HFF-Myc (cell line): ENCODE measurements around the gene FAM240A.
"Not testable (repeated sequence)": the region's sequence is repeated elsewhere in the genome, so short reads cannot be mapped to it uniquely, and the experiment has no call there.

ENCODE experiments used
- DNase-seq: peaks from one replicate; pipeline ENCODE4 v3.0.0-alpha.2; 2011; ENCODE audit warnings: low read depth; ENCODE audit errors: extremely low read depth
- H3K4me3 ChIP-seq: replicated peaks from 2 replicates; pipeline ENCODE4 v1.5.1; 2011; ENCODE audit warnings: low read depth, mild to moderate bottlenecking, control low read depth, low read length
- TF ChIP-seq, protein P1 (sequence below): IDR thresholded peaks from 2 replicates; pipeline ENCODE4 v1.5.1; 2012; ENCODE audit warnings: mild to moderate bottlenecking, low read depth, low read length, control low read depth; ENCODE audit errors: missing control alignments

Gene FAM240A

DNA sequence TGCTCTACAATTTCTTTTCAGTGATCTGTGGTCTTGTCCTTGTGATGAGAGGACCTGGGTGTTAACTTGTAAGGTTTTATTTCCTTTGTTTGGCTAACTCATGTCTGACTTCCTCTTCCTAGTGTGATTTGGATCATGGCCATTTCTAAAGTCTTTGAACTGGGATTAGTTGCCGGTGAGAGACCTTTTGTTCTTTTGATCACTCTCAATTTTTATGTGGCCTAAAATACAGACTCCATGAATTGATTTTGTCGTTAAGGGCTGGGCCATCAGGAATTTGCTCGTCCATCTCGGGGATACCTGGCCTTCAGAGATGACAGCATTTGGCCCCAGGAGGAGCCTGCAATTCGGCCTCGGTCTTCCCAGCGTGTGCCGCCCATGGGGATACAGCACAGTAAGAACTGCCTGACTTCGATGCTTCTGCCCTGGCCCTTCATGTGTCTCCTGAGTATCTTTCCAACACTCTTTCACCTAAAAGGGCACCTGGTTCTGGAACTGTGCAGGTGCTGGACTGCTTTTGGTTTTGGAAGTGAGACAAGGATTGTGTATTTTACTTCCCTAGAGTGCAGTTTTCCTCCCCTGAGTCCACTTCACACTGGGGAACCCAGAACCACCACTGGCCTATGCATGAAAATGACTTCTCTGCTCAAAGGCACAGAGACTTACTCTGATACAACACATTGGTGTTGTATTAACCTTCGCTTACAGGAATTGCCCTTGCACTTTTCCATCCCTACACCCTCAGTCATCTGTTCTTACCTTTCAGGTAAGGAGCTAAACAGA, 33.2 kb upstream of the FAM240A start:
- TF ChIP-seq, protein P1, sequence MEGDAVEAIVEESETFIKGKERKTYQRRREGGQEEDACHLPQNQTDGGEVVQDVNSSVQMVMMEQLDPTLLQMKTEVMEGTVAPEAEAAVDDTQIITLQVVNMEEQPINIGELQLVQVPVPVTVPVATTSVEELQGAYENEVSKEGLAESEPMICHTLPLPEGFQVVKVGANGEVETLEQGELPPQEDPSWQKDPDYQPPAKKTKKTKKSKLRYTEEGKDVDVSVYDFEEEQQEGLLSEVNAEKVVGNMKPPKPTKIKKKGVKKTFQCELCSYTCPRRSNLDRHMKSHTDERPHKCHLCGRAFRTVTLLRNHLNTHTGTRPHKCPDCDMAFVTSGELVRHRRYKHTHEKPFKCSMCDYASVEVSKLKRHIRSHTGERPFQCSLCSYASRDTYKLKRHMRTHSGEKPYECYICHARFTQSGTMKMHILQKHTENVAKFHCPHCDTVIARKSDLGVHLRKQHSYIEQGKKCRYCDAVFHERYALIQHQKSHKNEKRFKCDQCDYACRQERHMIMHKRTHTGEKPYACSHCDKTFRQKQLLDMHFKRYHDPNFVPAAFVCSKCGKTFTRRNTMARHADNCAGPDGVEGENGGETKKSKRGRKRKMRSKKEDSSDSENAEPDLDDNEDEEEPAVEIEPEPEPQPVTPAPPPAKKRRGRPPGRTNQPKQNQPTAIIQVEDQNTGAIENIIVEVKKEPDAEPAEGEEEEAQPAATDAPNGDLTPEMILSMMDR: no peak
- H3K4me3 ChIP-seq: no peak overlapping the region
- DNase-seq: no peak

DNA sequence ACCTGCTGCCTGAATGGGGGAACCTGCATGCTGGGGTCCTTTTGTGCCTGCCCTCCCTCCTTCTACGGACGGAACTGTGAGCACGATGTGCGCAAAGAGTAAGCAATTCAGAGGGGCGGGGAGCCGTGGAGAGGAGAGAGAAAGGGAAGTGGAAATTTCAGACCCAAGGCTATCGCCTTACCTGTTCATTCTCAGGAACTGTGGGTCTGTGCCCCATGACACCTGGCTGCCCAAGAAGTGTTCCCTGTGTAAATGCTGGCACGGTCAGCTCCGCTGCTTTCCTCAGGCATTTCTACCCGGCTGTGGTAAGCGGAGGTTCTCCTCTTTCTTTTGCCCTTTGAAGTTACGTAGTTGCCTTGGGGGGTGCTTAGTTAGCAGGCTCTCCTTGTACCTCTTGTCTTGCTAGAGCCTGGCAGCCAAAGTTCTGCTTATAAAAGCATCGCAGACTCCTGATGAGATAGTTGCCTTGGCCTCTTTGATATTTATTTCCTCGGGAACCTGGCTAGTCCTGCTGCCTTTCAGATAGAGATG, 32.5 kb upstream of the FAM240A start:
- DNase-seq: no peak
- H3K4me3 ChIP-seq: no peak overlapping the region
- TF ChIP-seq, protein P1: no peak

DNA sequence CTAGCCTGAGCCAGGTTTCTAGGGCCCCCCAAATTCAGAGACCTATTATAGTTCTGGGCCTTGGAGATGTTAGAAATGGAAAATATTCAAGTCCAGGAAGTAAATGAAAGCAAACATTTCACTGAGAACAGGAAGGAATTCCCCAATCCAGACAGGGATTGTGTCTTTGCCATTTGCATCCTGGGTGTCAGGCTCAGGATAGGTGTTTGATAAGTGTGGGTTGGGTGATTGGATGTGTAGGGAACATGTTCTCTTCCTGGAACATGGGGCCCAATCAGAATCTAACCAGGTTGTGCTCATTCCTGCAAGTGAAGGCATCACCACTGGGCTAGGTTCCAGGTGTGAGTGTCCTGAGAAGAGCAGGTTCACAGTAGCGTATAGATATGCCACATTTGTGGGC, 31.6 kb upstream of the FAM240A start:
- H3K4me3 ChIP-seq: no peak overlapping the region
- DNase-seq: no peak
- TF ChIP-seq, protein P1: no peak

DNA sequence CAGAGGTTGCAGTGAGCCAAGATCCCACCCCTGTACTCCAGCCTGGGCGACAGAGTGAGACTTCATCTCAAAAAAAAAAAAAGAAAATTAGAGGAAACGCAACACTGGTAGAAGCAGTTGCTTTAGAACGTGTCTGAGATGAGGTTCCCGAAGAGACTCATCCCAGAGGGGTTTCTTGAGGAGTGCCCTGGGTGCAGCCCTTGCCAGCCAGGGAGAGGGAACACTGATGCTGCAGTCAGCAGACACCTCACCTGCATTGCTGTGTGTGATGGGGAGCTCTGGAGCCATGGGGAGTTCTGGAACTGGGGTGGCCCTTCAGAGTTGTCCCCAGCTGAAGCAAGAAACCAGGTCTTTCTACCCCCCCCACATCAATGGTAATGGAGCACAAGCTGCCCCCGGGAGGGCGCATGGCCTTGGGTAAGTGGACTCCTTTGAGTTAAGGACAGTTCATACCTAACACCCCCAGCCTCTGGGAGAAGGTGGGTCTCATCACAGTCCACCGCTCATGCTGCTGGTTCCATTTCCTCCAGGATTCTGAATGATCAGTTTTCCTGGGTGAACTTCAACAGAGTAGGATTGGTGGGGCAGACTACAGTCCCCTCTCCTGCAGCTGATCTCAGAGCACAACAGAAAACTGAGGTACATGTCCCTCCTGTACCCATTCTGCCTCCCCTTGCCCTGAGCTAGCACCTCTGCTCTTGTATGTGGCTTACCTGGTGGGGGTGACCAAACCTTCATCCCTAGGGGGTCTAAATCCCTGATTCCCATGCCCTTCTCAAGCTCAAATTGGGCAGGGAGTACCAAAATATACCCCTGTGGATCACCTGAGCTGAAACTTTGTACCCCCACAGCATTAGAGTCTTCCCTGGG, 27.5 kb upstream of the FAM240A start:
- no peak overlapping the region for H3K4me3 ChIP-seq
- DNase-seq: no peak
- TF ChIP-seq, protein P1: no peak

DNA sequence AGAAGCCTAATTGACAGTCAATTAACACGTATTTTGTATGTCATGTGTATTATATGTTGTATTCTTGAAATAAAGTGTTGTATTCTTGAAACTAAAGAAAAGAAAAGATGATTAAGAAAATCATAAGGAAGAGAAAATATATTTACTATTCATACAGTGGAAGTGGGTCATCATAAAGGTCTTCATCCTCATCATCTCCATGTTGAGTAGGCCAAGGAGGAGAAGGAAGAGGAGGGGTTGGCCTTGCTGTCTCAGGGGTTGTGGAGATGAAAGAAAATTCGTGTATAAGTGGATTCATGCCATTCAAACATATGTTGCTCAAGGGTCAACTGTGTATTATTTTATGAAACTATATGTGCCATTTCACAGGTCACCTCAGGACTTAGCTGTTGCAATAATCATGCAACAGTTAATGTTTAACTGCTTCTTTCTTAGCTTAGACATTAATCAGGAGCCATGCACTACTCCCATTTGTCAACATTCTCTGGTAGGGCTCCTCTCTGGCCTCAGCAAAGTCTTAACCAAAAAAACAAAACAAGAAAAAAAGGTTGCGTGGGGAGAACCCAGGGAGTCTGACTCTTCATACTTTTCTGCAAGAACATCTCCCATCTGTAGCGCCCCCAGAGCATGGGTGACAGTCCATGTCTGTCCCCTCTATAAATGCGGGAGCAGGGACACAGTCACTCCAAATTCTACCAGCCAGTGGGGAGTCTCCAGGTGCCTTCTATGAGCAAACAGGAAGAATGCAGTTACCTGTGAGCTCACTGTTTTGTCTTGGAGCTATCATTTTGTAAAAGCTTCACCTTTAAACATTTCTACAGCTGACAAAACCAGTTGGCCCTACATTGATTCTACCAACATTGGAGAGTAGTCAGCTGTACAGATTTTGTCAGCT, 26.3 kb upstream of the FAM240A start:
- TF ChIP-seq, protein P1: no peak
- H3K4me3 ChIP-seq: no peak overlapping the region
- no peak for DNase-seq

DNA sequence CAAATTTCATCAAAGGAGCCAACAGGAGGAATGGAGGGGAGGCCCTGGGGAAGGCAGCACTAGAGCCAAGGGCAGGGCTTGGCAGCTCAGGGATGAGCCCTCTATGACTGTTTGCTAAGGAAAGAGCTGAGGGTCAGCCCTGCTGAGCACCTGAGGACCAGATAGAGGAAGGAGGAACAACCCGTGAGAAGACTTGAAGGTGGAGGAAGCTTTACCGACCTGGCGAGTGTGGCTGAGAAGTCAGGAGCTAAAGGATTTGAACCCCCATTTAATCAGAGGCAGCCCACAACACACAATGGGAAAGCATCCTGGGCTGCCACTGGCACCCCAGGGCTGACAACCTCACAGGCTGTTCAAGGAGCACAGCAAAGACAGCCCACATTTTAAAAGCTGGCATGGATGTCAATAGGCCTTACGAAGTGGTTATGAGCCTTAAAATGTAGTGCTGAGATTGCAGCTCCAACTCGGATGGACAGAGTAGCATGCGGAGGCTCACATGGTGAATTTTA, 25.5 kb upstream of the FAM240A start:
- H3K4me3 ChIP-seq: no peak overlapping the region
- TF ChIP-seq, protein P1: no peak
- no peak for DNase-seq

DNA sequence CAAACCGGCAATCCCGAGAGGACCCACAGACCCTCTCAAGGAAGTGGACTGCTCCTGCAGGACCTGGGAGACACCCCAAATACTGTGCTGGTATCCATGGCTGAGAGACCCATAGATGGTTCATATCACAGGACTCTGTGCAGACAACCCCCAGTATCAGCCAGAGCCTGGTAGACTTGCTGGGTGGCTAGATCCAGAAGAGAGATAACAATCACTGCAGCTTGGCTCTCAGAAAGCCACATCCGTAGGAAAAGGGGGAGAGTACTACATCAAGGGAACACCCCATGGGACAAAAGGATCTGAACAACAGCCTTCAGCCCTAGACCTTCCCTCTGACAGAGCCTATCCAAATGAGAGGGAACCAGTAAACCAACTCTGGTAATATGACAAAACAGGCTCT, 25.1 kb upstream of the FAM240A start:
- not testable (repeated sequence) for H3K4me3 ChIP-seq, DNase-seq
